Measurements from ENCODE around the gene PPP1R1B.

Gene PPP1R1B

DNA sequence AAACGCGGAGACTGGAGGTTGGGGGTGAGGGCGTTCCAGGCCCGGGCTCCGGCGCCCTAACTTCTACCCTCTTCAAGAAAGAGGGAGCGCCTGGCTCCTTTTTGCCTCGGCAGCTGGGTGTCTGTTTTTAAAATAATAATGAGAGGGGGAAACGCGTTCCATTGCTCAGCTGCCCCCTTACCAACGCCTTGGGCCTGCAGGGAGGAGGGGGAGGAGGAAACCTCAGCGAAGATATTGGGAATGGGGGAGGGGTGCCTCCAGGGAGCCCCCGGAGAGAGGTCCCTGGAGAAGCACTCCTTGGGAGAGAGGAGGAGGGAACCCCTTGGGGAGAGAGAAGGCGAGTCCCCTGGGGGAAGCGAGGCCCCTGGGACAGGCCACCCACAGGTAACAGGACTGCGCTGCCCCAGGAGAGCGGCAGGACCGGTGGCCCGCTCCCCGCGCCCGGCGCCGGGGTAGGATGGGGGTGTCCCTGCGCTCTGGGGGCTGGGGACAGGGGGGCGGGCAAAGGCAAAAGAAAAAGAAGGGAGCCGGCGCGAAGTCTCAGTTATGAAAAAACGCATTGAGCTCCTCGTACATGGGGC is 21.8 kb upstream of the PPP1R1B start:
- no peak for DNase-seq (ENCODE audit: low spot score)
- ChIA-PET POLR2A (ENCODE audit: low non-redundant PET) (no interaction called here), CTCF (interaction anchor here (0.6 to 1.3 kb wide), 3 partner anchors 17 to 82 kb away, joined by 3 to 7 read pairs (median 4); no protein-coding TSS in a partner anchor)
- no peak overlapping the region for H3K27ac ChIP-seq
- TF ChIP-seq, protein P1, sequence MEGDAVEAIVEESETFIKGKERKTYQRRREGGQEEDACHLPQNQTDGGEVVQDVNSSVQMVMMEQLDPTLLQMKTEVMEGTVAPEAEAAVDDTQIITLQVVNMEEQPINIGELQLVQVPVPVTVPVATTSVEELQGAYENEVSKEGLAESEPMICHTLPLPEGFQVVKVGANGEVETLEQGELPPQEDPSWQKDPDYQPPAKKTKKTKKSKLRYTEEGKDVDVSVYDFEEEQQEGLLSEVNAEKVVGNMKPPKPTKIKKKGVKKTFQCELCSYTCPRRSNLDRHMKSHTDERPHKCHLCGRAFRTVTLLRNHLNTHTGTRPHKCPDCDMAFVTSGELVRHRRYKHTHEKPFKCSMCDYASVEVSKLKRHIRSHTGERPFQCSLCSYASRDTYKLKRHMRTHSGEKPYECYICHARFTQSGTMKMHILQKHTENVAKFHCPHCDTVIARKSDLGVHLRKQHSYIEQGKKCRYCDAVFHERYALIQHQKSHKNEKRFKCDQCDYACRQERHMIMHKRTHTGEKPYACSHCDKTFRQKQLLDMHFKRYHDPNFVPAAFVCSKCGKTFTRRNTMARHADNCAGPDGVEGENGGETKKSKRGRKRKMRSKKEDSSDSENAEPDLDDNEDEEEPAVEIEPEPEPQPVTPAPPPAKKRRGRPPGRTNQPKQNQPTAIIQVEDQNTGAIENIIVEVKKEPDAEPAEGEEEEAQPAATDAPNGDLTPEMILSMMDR (conservative IDR thresholded peaks at IDR 0.05; ENCODE audit: low read depth) = no peak

DNA sequence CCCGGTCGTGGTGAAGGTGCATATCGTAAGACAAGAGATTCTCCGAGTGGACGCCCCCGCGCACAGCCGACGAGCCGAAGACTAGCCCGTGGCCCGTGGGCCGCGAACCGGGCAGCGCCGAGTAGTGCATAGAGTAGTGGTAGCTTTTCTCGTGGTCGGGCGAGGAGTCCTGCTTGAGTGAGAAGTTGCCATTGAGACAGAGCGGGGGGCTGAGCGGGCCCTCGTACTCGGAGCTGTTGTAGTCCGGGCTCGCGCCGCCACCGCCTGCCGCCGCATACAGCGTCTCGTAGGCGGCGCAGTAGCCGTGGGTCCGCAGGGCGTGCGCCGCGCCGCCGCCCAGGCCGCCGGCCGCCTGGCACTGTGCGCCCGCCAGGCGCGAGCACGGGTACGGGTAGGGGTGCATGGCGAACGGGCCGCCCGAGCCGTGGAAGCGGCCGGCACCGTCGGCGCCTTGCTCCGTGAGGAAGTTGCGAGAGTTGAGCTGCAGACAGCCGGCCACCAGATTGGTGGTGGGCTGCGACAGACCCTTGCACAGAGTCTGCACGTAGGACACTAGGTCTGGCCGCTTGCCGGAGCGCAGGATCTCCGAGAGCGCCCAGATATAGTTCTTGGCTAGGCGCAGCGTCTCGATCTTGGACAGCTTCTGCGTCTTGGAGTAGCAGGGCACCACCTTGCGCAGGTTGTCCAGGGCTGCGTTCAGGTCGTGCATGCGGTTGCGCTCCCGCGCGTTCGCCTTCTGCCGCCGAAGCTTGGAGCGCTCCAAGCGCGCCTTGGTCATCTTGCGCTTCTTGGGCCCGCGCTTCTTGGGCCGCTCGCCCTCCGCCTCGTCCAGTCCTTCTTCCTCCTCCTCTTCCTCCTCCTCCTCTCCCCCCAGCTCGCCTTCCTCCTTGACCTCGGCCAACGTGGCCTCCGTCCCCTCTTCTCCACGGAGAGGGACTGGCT is 21.0 kb upstream of the PPP1R1B start:
- H3K27ac ChIP-seq = no peak overlapping the region
- DNase-seq (ENCODE audit: low spot score) = no peak
- CTCF ChIA-PET = interaction anchor here (1.0 to 1.3 kb wide), 3 partner anchors 16 to 124 kb away, joined by 3 to 7 read pairs (median 4); partner anchors contain the start of gene MIEN1
- POLR2A ChIA-PET (ENCODE audit: low non-redundant PET) = no interaction called here
- TF ChIP-seq, protein P1 (conservative IDR thresholded peaks at IDR 0.05; ENCODE audit: low read depth) = no peak

DNA sequence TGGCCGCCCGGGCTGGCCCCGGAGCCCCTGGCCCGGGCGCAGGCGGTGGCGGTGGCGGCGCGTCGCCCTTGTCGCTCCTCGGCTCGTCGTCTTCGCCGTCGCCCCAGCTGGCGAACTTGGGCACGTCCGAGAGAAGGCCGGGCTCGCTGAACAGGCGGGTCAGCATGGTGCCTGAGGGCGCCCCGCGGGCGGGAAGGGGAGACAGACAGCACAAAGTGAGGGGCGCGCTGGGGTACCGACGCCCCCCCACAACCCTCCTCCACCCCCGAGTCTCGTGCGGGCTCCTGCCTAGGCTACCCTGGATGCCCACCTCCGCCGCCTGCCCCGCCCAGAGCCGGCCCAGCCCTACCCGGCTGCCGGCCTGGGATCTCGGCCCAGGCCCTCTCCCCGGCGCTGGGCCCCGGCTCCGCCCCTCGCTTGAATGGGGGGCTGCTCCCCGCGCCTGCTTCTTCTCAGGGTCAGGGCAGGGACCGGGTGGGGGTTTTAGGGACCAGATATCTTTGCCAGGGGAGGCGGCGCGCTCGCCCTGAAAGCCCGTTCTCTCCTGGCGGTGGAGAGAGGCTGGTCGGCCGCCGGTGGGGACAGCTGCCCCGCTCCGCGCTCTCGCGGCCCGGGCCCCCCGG is 20.2 kb upstream of the PPP1R1B start:
- TF ChIP-seq, protein P1 (conservative IDR thresholded peaks at IDR 0.05; ENCODE audit: low read depth) = no peak
- ChIA-PET POLR2A (ENCODE audit: low non-redundant PET) (no interaction called here), CTCF (interaction anchor here (0.7 to 1.1 kb wide), 3 partner anchors 15 to 124 kb away, joined by 3 to 4 read pairs (median 3); partner anchors contain the start of gene MIEN1)
- no peak overlapping the region for H3K27ac ChIP-seq
- no peak for DNase-seq (ENCODE audit: low spot score)

DNA sequence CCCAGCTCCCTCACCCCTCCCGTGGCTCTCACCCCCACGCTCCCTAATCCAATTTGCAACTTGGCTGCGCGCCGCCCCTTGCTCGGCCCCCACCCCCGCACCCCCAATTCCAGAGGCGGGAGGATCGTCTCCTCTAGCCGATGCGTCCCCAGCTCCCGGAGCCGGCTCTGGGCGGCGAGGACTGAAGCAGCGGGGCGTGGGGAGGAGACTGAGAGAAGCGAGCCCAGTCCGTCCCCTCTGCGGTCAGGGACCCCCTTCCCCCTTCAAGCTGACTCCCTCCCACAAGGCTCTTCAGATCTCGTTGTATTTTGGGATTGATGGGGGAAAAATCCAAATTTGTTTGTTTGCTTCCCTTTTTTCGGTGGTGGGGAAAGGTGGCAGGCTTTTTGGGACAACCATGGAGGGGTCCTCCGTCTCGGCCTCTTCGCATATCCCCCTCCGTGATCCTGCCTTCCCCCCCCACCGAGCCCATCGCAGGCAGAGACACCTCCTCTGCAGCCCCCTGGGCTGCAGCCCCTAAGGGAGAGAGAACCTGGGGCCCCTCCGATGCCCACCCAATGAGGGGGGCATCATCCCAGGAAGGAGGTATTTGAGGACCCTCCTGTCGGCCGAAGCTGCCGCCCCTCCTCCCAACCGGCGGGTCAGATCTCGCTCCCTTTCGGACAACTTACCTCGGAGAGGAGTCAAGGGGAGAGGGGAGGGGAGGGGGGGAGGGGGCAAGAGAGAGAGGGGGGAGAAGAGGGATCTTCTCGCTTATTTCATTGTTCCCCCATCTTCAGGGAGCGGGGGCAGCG is 19.5 kb upstream of the PPP1R1B start:
- DNase-seq (ENCODE audit: low spot score) = no peak
- ChIA-PET CTCF (interaction anchor here (0.7 kb wide), 1 partner anchor 15 kb away, joined by 3 read pairs; no protein-coding TSS in a partner anchor), POLR2A (ENCODE audit: low non-redundant PET) (no interaction called here)
- TF ChIP-seq, protein P1 (conservative IDR thresholded peaks at IDR 0.05; ENCODE audit: low read depth) = no peak
- no peak overlapping the region for H3K27ac ChIP-seq

DNA sequence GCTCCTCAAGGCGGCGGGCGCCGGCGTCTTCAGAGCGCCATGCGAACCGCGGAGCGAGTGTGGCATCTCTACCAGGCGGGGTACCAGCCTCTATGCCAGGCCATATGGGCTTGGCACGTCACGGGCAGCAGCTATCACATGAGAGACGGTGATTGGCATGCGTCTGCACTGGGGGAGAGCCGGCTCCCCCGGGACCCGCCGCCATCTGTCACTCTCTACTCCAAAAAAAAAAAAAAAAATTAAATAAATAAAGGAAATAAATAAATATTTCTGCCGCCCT is 19.0 kb upstream of the PPP1R1B start, which contains the start of gene NEUROD2:
Gene NEUROD2, minus strand, starts transcription at position 70 of the 280 bp plus-strand sequence. CDS start 1,321 bp downstream, outside the sequence.
- no peak within 1 kb of the TSS for H3K27ac ChIP-seq
- TF ChIP-seq, protein P1 (conservative IDR thresholded peaks at IDR 0.05; ENCODE audit: low read depth) = no peak
- ChIA-PET CTCF (no interaction called here), POLR2A (ENCODE audit: low non-redundant PET) (no interaction called here)
- no peak for DNase-seq (ENCODE audit: low spot score)

Data from RWPE1 (cell line).